Right atrium auricular region (tissue), 2 donors: ENCODE data around the gene RBM12. TPM values are rescaled to one million over a fixed set of nuclear protein-coding genes. Genes with fewer than 3 reads are reported as not detected.

Source experiments
- DNase-seq: peaks from one replicate; pipeline ENCODE4 v3.0.0-alpha.2; 2019; ENCODE audit warnings: low spot score
- H3K27ac ChIP-seq, 2 donors: fragments of 200-600 bp; sonication (generic); 1 replicate in 1 of 2; 2 replicates in 1 of 2; pipeline ENCODE4 v1.5.1; 2016 to 2019
- H3K27me3 ChIP-seq, 2 donors: fragments of 200-600 bp; sonication (generic); one replicate each; pipeline versions ENCODE4 v1.5.1 to v1.6.0; 2017 to 2019
- H3K36me3 ChIP-seq: fragments of 200-600 bp; sonication (generic); one replicate; pipeline ENCODE4 v1.5.1; 2016
- H3K4me1 ChIP-seq, 2 donors: fragments of 200-600 bp; sonication (generic); one replicate each; pipeline versions ENCODE4 v1.5.1 to v1.6.0; 2017 to 2019
- H3K4me3 ChIP-seq, 2 donors: fragments of 200-600 bp; sonication (generic); 1 replicate in 1 of 2; 2 replicates in 1 of 2; pipeline ENCODE4 v1.5.1; 2017 to 2019; ENCODE audit warnings: mild to moderate bottlenecking in 1 of 2, moderate library complexity in 1 of 2
- H3K9me3 ChIP-seq, 2 donors: fragments of 200-600 bp; sonication (generic); one replicate each; pipeline ENCODE4 v1.5.1; 2019
- CTCF ChIP-seq, 2 donors: fragments of 200-600 bp; sonication (generic); IDR thresholded peaks; one replicate each; pipeline ENCODE4 v1.5.1; 2019; ENCODE audit warnings: antibody characterized with exemption in 2 of 2
- total RNA-seq, 2 donors: library from RNA; depleted of rRNA; stranded (reverse); fragments of >200 nt; gene quantifications; one replicate each; pipeline ENCODE4 v1.1.0, GENCODE V29; 2016

The RBM12 gene
- total RNA-seq, 2 donors from 2014 or later, result 18.4 to 20.9 TPM

- no peaks in the 10 kb centered on the region for H3K9me3 ChIP-seq
- H3K4me3 ChIP-seq, result no peak overlapping the region
- H3K27me3 ChIP-seq, result no peaks in the 10 kb centered on the region
- H3K36me3 ChIP-seq, result peaks cover 46% of the 10 kb centered on the region
- TF ChIP-seq CTCF (IDR thresholded peaks at IDR 0.05), result no peak
- peaks cover 0 to 19% of the 10 kb centered on the region in 2 donors for H3K4me1 ChIP-seq
- H3K27ac ChIP-seq, result no peak overlapping the region
- no peak for DNase-seq
Measured at GRCh38 chr20:35632539-35633115, 32.1 kb downstream of the RBM12 start.

- Histone ChIP-seq H3K4me3 (no peak overlapping the region), H3K36me3 (peaks cover 66% of the 10 kb centered on the region), H3K27me3 (no peaks in the 10 kb centered on the region), H3K9me3 (no peaks in the 10 kb centered on the region), H3K4me1 (peaks cover 0 to 5% of the 10 kb centered on the region in 2 donors), H3K27ac (no peak overlapping the region)
- no peak for TF ChIP-seq CTCF (IDR thresholded peaks at IDR 0.05)
- DNase-seq, result no peak
Measured at GRCh38 chr20:35630636-35631035, 34.1 kb downstream of the RBM12 start.

GRCh38 chr20:35629427-35630145 lies 35.1 kb downstream of the RBM12 start:
- H3K4me3 ChIP-seq, result no peak overlapping the region
- no peaks in the 10 kb centered on the region for H3K4me1 ChIP-seq
- TF ChIP-seq CTCF (IDR thresholded peaks at IDR 0.05), result no peak
- peaks cover 75% of the 10 kb centered on the region for H3K36me3 ChIP-seq
- no peak for DNase-seq
- H3K27me3 ChIP-seq, result no peaks in the 10 kb centered on the region
- no peaks in the 10 kb centered on the region for H3K9me3 ChIP-seq
- no peak overlapping the region for H3K27ac ChIP-seq

- DNase-seq, result peak; percentile 5
- TF ChIP-seq CTCF (IDR thresholded peaks at IDR 0.05), result no peak
- Histone ChIP-seq H3K4me1 (no peaks in the 10 kb centered on the region), H3K4me3 (no peak overlapping the region), H3K36me3 (peaks cover 70% of the 10 kb centered on the region), H3K27ac (no peak overlapping the region), H3K27me3 (no peaks in the 10 kb centered on the region), H3K9me3 (no peaks in the 10 kb centered on the region)
Measured at GRCh38 chr20:35627121-35627520, 37.6 kb downstream of the RBM12 start.

GRCh38 chr20:35626386-35627001 lies 38.2 kb downstream of the RBM12 start:
- Histone ChIP-seq H3K4me1 (no peaks in the 10 kb centered on the region), H3K27ac (no peak overlapping the region), H3K9me3 (no peaks in the 10 kb centered on the region), H3K36me3 (peaks cover 64% of the 10 kb centered on the region), H3K4me3 (no peak overlapping the region), H3K27me3 (no peaks in the 10 kb centered on the region)
- no peak for TF ChIP-seq CTCF (IDR thresholded peaks at IDR 0.05)
- no peak for DNase-seq
